GM12864 (cell line): ENCODE results near the gene ZFYVE19.

ENCODE experiments used
- DNase-seq: peaks from one replicate; pipeline ENCODE4 v3.0.0-alpha.2; 2011; ENCODE audit warnings: low read depth
- H3K4me3 ChIP-seq: 2 replicates; pipeline ENCODE4 v1.5.1; 2011; ENCODE audit warnings: mild to moderate bottlenecking, low read depth, low read length, control low read depth
- TF ChIP-seq, protein P1 (sequence below): IDR thresholded peaks from 2 replicates; pipeline ENCODE4 v1.5.1; 2011; ENCODE audit warnings: low read depth, mild to moderate bottlenecking, moderate library complexity, low read length, control low read depth, inconsistent platforms; ENCODE audit errors: missing control alignments

ZFYVE19 gene

DNA sequence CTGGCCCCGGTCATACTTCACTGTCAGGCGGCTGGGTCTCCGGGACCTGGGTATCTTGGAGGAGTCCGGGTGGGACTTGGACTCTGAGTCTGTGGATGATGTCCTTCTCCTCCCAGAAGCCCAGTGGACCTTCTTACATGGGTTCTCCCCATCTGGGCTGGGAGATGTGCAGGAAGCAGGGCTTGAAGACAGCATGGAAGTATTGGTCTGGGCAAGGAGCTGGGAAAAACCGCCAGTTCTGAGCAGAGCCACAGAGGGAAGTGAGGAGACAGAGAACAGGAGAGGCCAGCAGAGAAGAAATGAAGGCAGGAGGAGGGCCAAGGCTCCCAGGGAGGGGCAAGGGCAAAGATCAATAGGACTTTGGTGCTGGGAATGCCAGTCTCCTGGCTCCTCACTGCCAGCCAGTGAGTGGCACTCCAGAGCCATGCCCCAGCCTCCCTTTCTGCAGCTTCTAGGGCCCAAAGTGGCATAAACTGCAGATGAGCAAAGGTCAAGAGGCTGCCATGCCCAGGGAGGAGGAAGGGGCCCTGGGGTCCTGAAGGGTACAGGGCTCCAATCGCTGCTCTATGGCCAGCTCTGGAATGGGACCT is 21.7 kb downstream of the ZFYVE19 start, which contains the start of gene PPP1R14D:
PPP1R14D (minus strand) TSS at position 262 of the 590 bp plus-strand sequence; CDS start at position 195, 67 bp downstream.
- DNase-seq: no peak
- TF ChIP-seq, protein P1, sequence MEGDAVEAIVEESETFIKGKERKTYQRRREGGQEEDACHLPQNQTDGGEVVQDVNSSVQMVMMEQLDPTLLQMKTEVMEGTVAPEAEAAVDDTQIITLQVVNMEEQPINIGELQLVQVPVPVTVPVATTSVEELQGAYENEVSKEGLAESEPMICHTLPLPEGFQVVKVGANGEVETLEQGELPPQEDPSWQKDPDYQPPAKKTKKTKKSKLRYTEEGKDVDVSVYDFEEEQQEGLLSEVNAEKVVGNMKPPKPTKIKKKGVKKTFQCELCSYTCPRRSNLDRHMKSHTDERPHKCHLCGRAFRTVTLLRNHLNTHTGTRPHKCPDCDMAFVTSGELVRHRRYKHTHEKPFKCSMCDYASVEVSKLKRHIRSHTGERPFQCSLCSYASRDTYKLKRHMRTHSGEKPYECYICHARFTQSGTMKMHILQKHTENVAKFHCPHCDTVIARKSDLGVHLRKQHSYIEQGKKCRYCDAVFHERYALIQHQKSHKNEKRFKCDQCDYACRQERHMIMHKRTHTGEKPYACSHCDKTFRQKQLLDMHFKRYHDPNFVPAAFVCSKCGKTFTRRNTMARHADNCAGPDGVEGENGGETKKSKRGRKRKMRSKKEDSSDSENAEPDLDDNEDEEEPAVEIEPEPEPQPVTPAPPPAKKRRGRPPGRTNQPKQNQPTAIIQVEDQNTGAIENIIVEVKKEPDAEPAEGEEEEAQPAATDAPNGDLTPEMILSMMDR: no peak
- H3K4me3 ChIP-seq: no peak within 1 kb of the TSS

DNA sequence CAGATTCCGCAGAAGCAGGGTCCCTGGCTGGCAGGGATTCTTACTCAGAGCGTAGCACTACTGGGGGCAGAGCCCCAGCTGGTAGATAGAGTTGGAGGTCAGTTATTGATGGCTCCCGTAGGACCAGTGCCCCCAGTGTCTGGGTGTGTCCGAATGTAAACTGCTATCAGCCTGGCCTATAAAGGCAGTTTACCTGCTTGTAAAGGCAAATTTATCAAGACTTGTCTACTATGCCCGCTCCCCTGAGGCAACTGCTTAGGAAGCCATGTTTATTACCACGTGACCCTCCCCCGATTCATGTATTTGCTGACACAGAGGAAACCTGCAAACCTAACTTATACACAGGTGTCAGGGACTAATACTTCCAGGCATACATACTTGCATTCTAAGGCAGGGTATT is 22.2 kb downstream of the ZFYVE19 start:
- TF ChIP-seq, protein P1: no peak
- H3K4me3 ChIP-seq: no peak overlapping the region
- DNase-seq: no peak

DNA sequence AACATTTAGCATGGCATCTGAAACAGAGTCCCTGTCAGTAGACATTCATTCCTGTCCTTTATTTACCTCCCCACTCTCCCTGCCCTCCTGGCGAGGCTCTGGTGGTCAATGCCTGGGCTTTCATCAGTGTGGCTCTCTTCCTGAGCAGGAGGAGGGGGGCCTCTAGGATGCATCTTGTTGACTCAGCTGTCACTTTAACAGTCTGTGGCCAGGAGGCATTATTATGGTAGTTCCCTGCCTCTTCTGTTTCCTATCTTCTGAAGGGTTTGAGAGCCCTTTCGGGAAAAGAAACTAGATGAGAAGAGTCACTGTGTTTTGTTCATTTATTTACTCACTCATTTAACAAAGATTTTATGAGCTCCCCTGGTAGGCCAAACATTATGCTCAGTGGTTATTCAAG is 24.0 kb downstream of the ZFYVE19 start:
- DNase-seq: no peak
- TF ChIP-seq, protein P1: no peak
- no peak overlapping the region for H3K4me3 ChIP-seq

DNA sequence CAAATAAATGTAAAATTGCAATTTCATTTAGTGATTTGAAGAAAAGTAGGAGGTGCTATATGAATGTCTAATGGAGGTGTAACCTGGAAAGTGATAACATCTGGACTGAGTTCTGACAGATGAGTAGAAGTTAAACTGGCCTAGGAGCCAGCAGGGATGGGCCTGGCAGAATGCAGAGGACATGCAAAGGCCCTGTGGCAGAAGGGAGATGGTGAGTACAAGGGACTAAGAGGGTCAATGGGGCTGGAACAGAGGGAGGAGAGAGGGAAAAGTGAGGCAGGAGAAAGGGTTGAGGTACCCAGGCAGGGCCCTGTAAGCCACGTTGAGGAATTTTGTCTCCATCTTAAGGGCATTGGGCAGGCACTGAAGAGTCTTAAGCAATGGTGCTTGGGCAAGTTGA is 25.0 kb downstream of the ZFYVE19 start:
- TF ChIP-seq, protein P1: no peak
- no peak overlapping the region for H3K4me3 ChIP-seq
- DNase-seq: no peak

DNA sequence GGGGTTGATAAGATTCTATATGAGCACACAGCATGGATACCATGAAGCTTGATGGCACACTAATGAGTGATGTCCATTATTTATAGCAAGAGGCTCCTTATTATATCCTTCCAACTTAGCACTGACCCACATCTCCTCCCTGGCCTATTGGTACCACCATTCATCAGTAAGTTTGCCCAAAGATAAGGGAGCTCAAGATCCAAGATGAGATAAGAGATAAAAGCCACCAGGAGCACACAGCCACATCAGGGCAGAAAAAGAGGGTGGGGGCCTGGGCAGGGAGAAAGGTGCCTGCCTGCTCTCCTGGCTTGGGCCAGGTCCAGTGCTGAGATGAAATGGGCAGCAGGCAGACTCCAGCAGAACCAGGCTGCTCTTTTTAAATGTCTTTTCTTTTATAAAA is 26.0 kb downstream of the ZFYVE19 start:
- TF ChIP-seq, protein P1: no peak
- H3K4me3 ChIP-seq: no peak overlapping the region
- DNase-seq: no peak

DNA sequence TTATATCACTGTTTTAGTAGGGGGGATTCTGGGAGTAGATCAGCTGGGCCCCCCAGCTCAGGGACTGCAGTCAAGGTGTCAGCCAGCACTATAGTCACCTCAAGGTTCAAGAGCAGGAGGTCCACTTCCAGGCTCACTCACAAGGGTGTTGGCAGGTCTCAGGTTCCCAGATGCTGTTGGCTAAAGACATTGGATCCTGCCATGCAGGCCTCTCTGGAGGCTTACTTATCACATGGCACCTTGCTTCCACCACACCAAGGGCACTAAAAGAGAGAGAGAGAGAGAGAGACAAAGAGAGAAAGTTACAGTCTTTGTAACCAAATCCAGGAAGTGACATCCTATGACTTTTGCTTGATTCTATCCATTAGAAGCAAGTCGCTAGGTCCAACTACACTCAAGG is 29.1 kb downstream of the ZFYVE19 start:
- no peak overlapping the region for H3K4me3 ChIP-seq
- DNase-seq: no peak
- TF ChIP-seq, protein P1: no peak

DNA sequence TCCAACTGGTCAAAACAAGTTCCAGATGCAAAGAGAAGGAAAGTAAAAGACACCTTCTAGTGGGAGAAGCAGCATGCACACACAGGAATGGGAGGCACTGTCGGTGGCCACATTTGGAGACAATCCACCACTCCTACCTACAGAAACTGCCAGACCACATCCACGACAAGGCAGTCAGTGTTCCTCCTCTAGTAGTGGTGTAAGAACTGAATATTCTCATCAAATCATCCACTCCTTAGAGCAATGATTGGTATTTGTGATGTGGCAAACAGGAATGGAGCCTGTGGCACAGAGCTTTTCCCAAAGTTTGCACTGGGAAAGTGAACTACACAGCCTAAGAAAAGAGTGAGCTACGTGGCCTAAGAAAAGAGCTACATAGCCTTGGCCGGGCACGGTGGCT is 31.9 kb downstream of the ZFYVE19 start:
- no peak for DNase-seq
- no peak overlapping the region for H3K4me3 ChIP-seq
- TF ChIP-seq, protein P1: no peak
